HG03135 (cell line): ENCODE measurements around the gene ACY1.
A peak's percentile ranks its signal among the peaks of the same experiment; 100 is the strongest.
"Not testable (repeated sequence)": the region's sequence is repeated elsewhere in the genome, so short reads cannot be mapped to it uniquely, and the experiment has no call there.

ENCODE experiments used
- ATAC-seq: cut with Tn5 transposase; IDR thresholded peaks from one replicate; pipeline ENCODE4 v1.9.1; 2021; ENCODE audit warnings: mild to moderate bottlenecking, moderate library complexity; ENCODE audit not compliant: unreplicated experiment

The ACY1 gene

GRCh38 chr3:51982352-51982837, 940 bp upstream of the ACY1 start:
- ATAC-seq = peak; percentile 43

- no peak for ATAC-seq
These were observed 388 bp downstream of the ACY1 start for GRCh38 chr3:51983578-51984268.

- no peak for ATAC-seq
These were observed 923 bp downstream of the ACY1 start for GRCh38 chr3:51984269-51984647.

- no peak for ATAC-seq
These were observed 1.7 kb downstream of the ACY1 start for GRCh38 chr3:51985063-51985462.

GRCh38 chr3:51986010-51986947, 2.9 kb downstream of the ACY1 start:
- ATAC-seq = no peak

GRCh38 chr3:51987568-51987967, 4.2 kb downstream of the ACY1 start:
- ATAC-seq = no peak

- ATAC-seq = no peak
These were observed 5.2 kb downstream of the ACY1 start for GRCh38 chr3:51988286-51989146.

GRCh38 chr3:51990501-51990971, 7.2 kb downstream of the ACY1 start:
- not testable (repeated sequence) for ATAC-seq

- ATAC-seq = no peak
These were observed 8.8 kb downstream of the ACY1 start for GRCh38 chr3:51992017-51992682.

GRCh38 chr3:51993657-51994056, 10.3 kb downstream of the ACY1 start:
- ATAC-seq = not testable (repeated sequence)

- ATAC-seq = no peak
These were observed 11.2 kb downstream of the ACY1 start for GRCh38 chr3:51994530-51994929.

GRCh38 chr3:51995346-51996163, 12.2 kb downstream of the ACY1 start, which contains the start of gene RPL29:
TSS of gene RPL29 (minus strand) at chr3:51995895. CDS start at chr3:51995461, 434 bp downstream.
- peak; percentile 90 for ATAC-seq

- no peak for ATAC-seq
These were observed 13.8 kb downstream of the ACY1 start for GRCh38 chr3:51997172-51997571.

GRCh38 chr3:51997935-51998596, 14.7 kb downstream of the ACY1 start:
- no peak for ATAC-seq

- ATAC-seq = no peak
These were observed 15.4 kb downstream of the ACY1 start for GRCh38 chr3:51998774-51999173.

- no peak for ATAC-seq
These were observed 16.5 kb downstream of the ACY1 start for GRCh38 chr3:51999846-52000245.

GRCh38 chr3:52001443-52001974, 18.2 kb downstream of the ACY1 start:
- ATAC-seq = peak; percentile 75

- ATAC-seq = no peak
These were observed 19.4 kb downstream of the ACY1 start for GRCh38 chr3:52002748-52003147.
